ENCODE measurements around the gene CHDH.

GRCh38 chr3:53776494-53777101, 69.6 kb downstream of the CHDH start:
- TF ChIP-seq CTCF (IDR thresholded peaks at IDR 0.05) (no peak), EP300 (IDR thresholded peaks at IDR 0.05) (no peak), POLR2A (IDR thresholded peaks at IDR 0.05) (no peak)
